ENCODE data around the gene FGF14. TPM values are rescaled to one million over a fixed set of nuclear protein-coding genes. Genes with fewer than 3 reads are reported as not detected.

Gene FGF14
- total and polyA plus RNA-seq, 2 experiments from 2014 or later: 0.73 TPM; not detected in 1

- 80% methylated on average over 2 of the region's 2 CpGs for WGBS (ENCODE audit: low lambda C conversion rate, missing lambda C conversion rate)
- Histone ChIP-seq H3K4me1 (ENCODE audit: insufficient read depth) (no peaks in the 10 kb centered on the region), H3K27ac (no peak overlapping the region), H3K9me3 (ENCODE audit: low read depth) (no peaks in the 10 kb centered on the region), H4K20me1 (ENCODE audit: insufficient read depth, poor library complexity, severe bottlenecking) (no peaks in the 10 kb centered on the region), H2AFZ (no peak overlapping the region), H3K79me2 (no peaks in the 10 kb centered on the region), H3K9me2 (replicated peaks; ENCODE audit: insufficient read depth) (no peaks in the 10 kb centered on the region), H3K4me2 (no peak overlapping the region), H3K36me3 (replicated peaks; ENCODE audit: insufficient read depth, low read depth) (no peaks in the 10 kb centered on the region), H3K27me3 (no peaks in the 10 kb centered on the region), H3K4me3 (no peak overlapping the region)
- DNase-seq (ENCODE audit: low spot score): no peak
- TF ChIP-seq CTCF (IDR thresholded peaks at IDR 0.05; ENCODE audit: poor library complexity) (no peak), EZH2phosphoT487 (IDR thresholded peaks at IDR 0.05; ENCODE audit: low read depth, severe bottlenecking, unreplicated experiment) (no peak), EZH2 (IDR thresholded peaks at IDR 0.05; ENCODE audit: borderline replicate concordance) (no peak)
Observed at GRCh38 chr13:101829484-101829883, 572.4 kb downstream of the FGF14 start.

GRCh38 chr13:101828119-101828518 is 573.7 kb downstream of the FGF14 start:
- no peaks in the 10 kb centered on the region for H4K20me1 ChIP-seq (ENCODE audit: insufficient read depth, poor library complexity, severe bottlenecking)
- 81% methylated on average over 4 of the region's 4 CpGs for WGBS (ENCODE audit: low lambda C conversion rate, missing lambda C conversion rate)
- no peaks in the 10 kb centered on the region for H3K4me1 ChIP-seq (ENCODE audit: insufficient read depth)
- no peak overlapping the region for H3K4me3 ChIP-seq
- no peak overlapping the region for H3K4me2 ChIP-seq
- no peaks in the 10 kb centered on the region for H3K27me3 ChIP-seq
- H3K36me3 ChIP-seq (replicated peaks; ENCODE audit: insufficient read depth, low read depth): no peaks in the 10 kb centered on the region
- no peaks in the 10 kb centered on the region for H3K9me3 ChIP-seq (ENCODE audit: low read depth)
- no peak for TF ChIP-seq EZH2phosphoT487 (IDR thresholded peaks at IDR 0.05; ENCODE audit: low read depth, severe bottlenecking, unreplicated experiment)
- no peak for TF ChIP-seq CTCF (IDR thresholded peaks at IDR 0.05; ENCODE audit: poor library complexity)
- no peak for TF ChIP-seq EZH2 (IDR thresholded peaks at IDR 0.05; ENCODE audit: borderline replicate concordance)
- no peaks in the 10 kb centered on the region for H3K79me2 ChIP-seq
- no peak overlapping the region for H3K27ac ChIP-seq
- no peak for DNase-seq (ENCODE audit: low spot score)
- no peaks in the 10 kb centered on the region for H3K9me2 ChIP-seq (replicated peaks; ENCODE audit: insufficient read depth)
- no peak overlapping the region for H2AFZ ChIP-seq

GRCh38 chr13:101817898-101818297 is 584.0 kb downstream of the FGF14 start:
- Histone ChIP-seq H3K9me3 (ENCODE audit: low read depth) (no peaks in the 10 kb centered on the region), H3K9me2 (replicated peaks; ENCODE audit: insufficient read depth) (no peaks in the 10 kb centered on the region), H3K27me3 (no peaks in the 10 kb centered on the region), H3K36me3 (replicated peaks; ENCODE audit: insufficient read depth, low read depth) (no peaks in the 10 kb centered on the region), H3K27ac (no peak overlapping the region), H3K79me2 (no peaks in the 10 kb centered on the region), H4K20me1 (ENCODE audit: insufficient read depth, poor library complexity, severe bottlenecking) (no peaks in the 10 kb centered on the region), H3K4me3 (no peak overlapping the region), H3K4me2 (no peak overlapping the region), H3K4me1 (ENCODE audit: insufficient read depth) (no peaks in the 10 kb centered on the region), H2AFZ (no peak overlapping the region)
- no peak for DNase-seq (ENCODE audit: low spot score)
- 91% methylated on average over 3 of the region's 3 CpGs for WGBS (ENCODE audit: low lambda C conversion rate, missing lambda C conversion rate)
- no peak for TF ChIP-seq EZH2phosphoT487 (IDR thresholded peaks at IDR 0.05; ENCODE audit: low read depth, severe bottlenecking, unreplicated experiment)
- no peak for TF ChIP-seq CTCF (IDR thresholded peaks at IDR 0.05; ENCODE audit: poor library complexity)
- TF ChIP-seq EZH2 (IDR thresholded peaks at IDR 0.05; ENCODE audit: borderline replicate concordance): no peak

GRCh38 chr13:101811881-101812280 is 590.0 kb downstream of the FGF14 start:
- Histone ChIP-seq H3K36me3 (replicated peaks; ENCODE audit: insufficient read depth, low read depth) (no peaks in the 10 kb centered on the region), H3K9me2 (replicated peaks; ENCODE audit: insufficient read depth) (no peaks in the 10 kb centered on the region), H3K4me3 (no peak overlapping the region), H2AFZ (no peak overlapping the region), H3K27ac (no peak overlapping the region), H3K9me3 (ENCODE audit: low read depth) (no peaks in the 10 kb centered on the region), H3K79me2 (no peaks in the 10 kb centered on the region), H3K4me2 (no peak overlapping the region), H4K20me1 (ENCODE audit: insufficient read depth, poor library complexity, severe bottlenecking) (no peaks in the 10 kb centered on the region), H3K4me1 (ENCODE audit: insufficient read depth) (no peaks in the 10 kb centered on the region), H3K27me3 (no peaks in the 10 kb centered on the region)
- 64% methylated on average over 1 of the region's 1 CpG for WGBS (ENCODE audit: low lambda C conversion rate, missing lambda C conversion rate)
- no peak for TF ChIP-seq EZH2 (IDR thresholded peaks at IDR 0.05; ENCODE audit: borderline replicate concordance)
- no peak for TF ChIP-seq EZH2phosphoT487 (IDR thresholded peaks at IDR 0.05; ENCODE audit: low read depth, severe bottlenecking, unreplicated experiment)
- TF ChIP-seq CTCF (IDR thresholded peaks at IDR 0.05; ENCODE audit: poor library complexity): no peak
- no peak for DNase-seq (ENCODE audit: low spot score)
